T follicular helper cell (primary cell): ENCODE measurements around the gene TGM2.

Experiments used
- DNase-seq: peaks from one replicate; pipeline ENCODE4 v3.0.0-alpha.2; 2020; ENCODE audit warnings: low read depth

TGM2 gene

DNA sequence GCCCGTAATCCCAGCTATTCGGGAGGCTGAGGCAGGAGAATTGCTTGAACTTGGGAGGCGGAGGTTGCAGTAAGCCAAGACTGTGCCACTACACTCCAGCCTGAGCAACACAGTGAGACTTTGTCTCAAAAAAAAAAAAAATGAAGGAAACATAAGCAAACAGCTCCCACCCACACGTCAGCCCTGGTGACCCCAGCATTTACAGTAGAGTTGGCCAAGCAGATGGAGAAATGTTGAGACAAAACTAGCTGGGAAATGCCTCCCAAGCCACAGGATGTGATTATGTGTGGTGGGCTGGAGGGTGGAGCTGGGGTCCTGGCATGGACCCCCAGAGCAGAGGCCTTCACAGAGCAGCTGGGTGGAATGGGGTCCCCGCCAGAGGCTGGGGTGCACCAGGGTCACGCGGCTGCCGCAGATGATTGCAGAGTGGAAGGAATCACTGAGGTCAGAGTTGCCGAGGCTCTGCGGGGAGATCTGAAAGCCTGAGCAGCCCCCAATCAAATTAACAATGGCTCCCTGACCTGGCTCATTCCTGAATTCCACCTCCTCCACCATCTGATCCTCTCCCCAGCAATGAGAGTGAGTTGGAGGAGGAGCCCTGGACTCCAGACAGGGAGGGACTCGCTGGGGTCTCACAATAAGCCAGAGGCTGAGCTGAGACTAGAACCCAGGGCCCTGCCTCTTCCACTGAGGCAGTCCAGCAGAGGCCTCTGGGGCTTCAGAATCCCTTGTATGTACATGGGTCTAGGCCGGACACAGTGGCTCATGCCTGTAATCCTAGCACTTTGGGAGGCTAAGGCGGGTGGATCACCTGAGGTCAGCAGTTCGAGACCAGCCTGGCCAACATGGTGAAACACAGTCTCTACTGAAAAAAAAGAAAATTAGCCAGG is 34.7 kb upstream of the TGM2 start:
- DNase-seq, result no peak

GRCh38 chr20:38198238-38198861 is 33.3 kb upstream of the TGM2 start:
- no peak for DNase-seq

- DNase-seq, result no peak
Measured at GRCh38 chr20:38197619-38198018, 32.5 kb upstream of the TGM2 start.

GRCh38 chr20:38197217-38197616 is 32.1 kb upstream of the TGM2 start:
- no peak for DNase-seq

- DNase-seq, result no peak
Measured at GRCh38 chr20:38196592-38196991, 31.5 kb upstream of the TGM2 start.

GRCh38 chr20:38196076-38196475 is 31.0 kb upstream of the TGM2 start:
- no peak for DNase-seq

- DNase-seq, result no peak
Measured at GRCh38 chr20:38195521-38195920, 30.5 kb upstream of the TGM2 start.

- no peak for DNase-seq
Measured at GRCh38 chr20:38194971-38195504, 30.0 kb upstream of the TGM2 start.

GRCh38 chr20:38193586-38194105 is 28.6 kb upstream of the TGM2 start:
- DNase-seq, result no peak

DNA sequence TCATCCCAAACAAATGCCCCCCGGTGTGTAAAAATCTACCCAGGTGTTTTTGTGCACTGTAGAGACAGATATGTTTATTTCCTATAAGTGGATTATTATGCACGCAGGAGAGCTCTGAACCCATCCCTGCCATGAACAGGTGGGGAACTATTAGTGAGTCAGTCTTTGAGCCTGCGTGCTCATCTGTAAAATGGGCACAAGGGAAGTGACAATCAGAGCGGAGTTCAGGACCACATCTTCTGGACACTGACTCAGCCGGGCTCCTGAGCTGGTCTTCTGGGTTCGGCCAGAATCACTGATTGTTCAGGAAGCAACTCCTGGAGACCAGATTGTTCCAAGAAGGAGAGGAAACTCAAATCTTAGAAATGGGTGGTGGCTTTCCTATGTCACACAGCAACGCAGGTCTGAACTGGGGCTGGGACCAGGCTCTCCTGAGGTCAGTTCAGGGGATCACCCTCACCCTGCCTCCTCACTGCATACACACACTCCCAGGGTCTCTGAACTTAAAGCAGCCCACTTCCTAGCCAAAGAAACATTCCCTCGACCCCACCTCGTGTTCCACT is 27.3 kb upstream of the TGM2 start:
- no peak for DNase-seq

DNA sequence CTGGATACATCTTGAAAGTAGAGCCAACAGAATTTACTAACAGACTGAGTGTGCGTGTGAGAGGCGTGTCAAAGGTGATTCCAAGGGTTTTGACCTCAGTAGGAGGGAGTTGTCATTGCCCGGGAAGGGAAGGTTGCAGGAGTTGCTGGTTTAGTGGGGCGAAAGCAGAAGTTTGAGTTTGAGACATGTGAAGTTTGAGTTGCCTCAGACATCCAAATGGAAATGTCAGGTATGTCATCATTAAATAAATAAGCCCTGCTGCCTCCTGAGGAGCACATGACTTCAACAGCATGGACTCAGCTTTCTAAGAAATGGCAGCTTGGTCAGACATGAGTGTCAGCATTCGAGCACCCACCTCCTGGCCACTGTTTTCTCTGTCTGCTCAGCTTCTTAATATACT is 26.6 kb upstream of the TGM2 start:
- DNase-seq, result no peak

DNA sequence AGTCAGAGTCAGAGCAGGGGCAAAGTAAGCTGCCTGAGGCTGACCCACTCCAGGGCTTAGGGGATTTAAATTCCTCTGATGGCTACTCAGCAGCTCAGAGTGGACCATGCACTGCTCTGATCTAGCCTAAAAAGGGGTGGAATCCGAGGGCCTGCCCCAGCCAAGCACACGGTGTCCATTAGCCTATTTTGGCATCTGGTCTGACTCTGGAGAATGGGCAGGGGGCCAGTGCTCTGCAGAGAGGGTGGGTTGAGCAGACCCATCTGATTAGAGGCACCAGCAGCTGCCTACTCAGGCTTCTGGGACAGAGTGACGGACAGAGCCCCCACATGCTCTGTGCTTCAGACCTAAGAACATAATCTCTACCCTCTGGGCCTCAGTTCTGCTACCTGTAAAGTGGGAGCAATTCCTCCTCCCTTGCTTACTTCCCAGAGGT is 25.9 kb upstream of the TGM2 start:
- DNase-seq, result no peak

DNA sequence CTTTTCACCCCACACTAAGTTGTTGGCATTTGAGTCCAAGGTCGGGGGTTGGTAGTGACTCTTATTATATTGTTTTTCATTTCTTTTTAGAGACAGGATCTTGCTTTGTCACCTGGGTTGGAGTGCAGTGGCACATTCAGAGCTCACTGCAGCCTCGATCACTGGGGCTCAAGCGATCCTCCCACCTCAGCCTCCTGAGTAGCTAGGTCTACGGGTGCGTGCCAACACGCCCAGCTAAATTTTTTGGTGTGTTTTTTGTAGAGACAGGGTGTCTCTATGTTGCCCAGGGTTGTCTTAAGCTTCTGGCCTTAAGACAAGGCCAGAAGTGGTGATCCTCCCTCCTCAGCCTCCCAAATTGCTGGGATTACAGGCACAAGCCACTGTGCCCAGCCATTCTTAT is 25.1 kb upstream of the TGM2 start:
- DNase-seq, result no peak

DNA sequence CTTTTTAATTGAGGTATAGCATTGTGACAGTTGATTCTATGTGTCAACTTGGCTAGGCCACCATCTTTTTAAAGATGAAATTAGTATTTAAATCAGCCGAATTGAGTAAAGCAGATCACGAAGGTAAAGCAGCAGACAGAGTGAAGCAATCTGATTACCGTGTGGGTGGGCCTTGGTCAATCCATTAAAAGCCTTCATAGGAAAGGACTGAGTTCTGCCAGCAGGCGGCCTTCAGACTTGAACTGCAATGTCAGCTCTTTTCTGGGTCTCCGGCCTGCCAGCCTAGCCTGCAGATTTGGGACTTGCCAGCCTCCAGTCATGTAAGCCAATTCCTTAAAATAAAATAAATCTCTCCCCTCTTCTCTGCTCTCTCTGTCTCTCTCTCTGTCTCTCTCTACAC is 22.4 kb upstream of the TGM2 start:
- DNase-seq, result no peak

DNA sequence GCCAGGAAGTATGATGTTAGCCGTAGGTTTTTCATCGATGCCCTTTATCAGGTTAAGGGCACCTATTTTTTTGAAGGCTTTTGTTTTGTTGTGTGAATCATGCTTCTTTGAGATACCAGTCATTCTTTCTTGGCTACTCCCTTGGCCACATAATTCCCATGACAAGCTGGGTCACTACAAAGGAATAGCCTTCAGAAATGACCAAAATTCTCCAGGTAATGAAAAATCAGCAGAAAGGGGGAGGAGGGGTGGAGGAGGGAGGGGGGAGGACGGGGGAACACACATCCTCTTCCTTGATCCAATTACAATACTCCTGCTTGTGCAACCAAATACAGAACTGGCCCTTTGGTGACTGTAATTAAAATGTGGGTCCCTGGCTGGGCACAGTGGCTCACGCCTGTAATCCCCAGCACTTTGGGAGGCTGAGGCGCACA is 21.7 kb upstream of the TGM2 start:
- no peak for DNase-seq

DNA sequence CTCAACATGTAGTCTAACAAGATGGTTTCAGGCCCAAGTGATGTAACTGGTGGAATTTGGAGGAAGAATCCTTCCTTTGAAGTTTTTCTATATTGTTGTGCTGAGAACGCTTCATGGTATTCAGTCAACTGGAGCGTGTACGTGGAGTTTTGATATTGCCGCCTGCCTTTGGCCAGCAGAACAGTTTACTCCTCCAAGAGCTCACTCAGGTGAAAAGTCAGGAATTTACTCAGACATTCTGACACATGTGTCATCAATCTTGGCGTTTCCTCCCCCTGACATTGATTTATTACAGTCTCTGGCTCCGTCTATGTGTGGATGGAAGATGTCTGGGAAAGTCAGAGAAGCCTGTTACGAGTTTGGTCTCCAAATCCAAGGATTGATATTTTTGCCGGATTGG is 19.0 kb upstream of the TGM2 start:
- no peak for DNase-seq

DNA sequence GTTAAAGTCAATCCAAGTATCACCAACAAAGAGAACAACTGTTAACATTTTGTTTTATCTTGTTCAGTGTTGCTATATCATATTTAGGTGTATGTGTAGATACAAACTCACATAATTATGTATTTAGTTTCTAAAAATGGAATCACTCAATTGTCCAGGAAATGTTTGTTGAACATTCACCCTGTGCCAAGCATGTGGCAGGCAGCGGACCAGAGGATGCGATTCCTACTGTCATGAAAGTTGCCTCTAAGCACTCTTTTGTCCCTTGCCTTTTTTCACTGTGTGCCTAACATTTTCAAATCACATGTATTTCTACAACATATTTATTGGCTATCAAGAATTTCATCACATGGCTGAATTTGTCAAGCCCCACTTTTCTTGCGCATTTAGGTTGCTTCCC is 16.9 kb upstream of the TGM2 start:
- DNase-seq, result no peak

- no peak for DNase-seq
Measured at GRCh38 chr20:38181207-38181801, 16.2 kb upstream of the TGM2 start.

- no peak for DNase-seq
Measured at GRCh38 chr20:38180781-38181180, 15.7 kb upstream of the TGM2 start.

GRCh38 chr20:38179846-38180245 is 14.8 kb upstream of the TGM2 start:
- DNase-seq, result no peak

DNA sequence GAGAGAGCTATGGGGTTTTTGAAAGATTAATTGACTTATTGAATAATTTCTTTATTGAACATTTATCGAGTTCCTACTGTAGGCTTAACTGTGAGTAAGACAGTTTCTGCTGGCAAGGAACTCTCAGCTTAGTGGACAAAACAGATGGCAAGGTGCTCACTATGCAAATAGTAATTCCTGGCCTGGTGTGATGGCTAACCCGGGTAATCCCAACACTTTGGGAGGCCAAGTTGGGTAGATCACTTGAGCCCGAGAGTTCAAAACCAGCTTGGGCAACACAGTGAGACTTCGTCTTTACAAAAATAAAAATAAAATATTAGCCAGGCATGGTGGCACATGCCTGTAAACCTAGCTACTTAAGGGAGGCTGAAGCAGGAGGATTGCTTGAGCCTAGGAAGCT is 13.5 kb upstream of the TGM2 start:
- DNase-seq, result no peak

DNA sequence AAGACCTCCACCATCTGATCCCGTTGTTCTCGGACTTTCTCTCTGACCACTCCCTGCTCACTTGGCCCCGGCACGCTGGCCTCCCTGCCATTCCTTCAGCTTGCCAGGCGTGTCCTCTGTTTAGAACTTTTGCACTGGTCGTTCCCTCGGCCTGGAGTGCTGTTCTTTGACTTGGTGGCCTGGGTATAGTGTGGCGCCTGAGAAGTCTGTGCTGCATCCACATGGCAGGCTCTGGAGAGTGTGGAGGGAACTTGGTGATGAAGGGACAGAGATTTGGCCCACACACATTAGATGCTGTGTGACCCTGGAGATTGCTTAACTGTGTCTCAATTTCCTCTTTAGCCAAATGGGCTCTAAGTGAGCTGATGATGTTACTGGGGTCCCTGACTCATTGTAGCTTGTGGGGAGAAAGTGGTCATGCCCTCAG is 13.0 kb upstream of the TGM2 start:
- DNase-seq, result no peak
